Measurements from ENCODE around the gene FARP1. TPM values are rescaled to one million over a fixed set of nuclear protein-coding genes. Genes with fewer than 3 reads are reported as not detected.

Gene FARP1
- total and polyA plus RNA-seq, 2 of the 13 experiments (the other 11 are each of a cell fraction or from before 2014, with no cell fraction given): 70.6 to 126 TPM

DNA sequence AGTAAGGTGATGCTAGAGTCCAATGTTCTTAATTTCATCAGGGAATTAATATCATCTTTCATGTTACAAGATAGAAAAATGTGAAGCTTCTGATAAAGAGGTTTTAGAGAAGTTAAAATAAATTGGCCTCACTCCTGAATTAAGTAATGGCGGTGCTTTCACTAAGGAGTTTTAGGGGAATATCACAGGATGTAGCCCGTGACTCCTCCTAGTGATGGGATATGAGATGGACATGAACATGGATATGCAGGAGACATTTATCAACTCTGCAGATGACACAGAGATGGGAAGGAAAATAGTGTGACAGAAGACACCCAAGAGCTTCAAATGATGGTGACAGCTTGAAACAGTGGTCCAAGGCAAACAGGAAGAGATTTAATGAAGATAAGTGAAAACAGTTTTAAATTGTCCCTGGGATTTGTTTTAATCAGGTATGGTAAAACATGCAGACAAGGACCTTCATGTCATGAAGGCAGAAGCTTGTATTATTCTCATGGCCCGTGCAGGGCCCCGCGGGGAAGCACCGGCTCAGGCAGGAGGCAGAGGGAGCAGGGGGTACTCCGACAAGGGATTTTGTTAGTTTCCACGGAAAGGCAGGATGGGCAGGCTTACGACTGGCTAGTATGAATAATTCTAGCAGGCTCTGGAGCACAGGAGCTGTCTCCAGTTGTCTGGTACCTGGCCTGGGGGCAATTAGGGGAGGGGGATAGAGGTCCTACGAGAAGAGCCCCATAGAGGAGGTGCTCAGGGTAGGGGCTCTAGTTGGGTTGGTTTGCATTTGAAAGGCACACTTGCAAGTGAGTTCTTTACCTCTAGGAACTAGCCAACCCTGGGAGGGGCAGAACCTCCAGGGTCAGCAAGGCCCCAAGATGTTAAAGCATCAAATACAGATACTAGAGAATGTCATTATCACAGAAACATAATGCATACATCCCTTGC, 38.7 kb upstream of the FARP1 start (continued):
- peak; percentile 59 for TF ChIP-seq CTCF (CRISPR knock-in tag; IDR thresholded peaks at IDR 0.05)
- no peak for TF ChIP-seq ZNF879 (CRISPR knock-in tag; IDR thresholded peaks at IDR 0.05)

DNA sequence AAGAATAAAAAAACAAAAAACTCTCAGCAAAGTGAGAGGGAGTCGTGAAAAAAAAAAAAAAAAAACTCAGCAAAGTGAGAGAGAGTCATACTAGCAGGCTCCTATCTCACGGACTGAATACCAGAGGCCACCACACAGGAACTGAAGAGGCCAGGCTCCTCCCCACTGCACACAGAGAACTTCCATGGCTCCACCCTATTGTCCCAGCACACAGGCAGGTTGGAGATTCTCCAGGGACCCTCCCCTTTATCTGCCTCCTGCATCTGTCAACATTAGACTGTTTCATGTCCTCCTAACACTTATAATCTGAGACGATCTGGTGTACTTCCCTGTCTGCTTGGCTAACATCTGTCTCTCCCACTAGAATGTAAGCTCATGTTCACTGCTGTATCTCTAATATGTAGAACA, 37.0 kb upstream of the FARP1 start:
- Histone ChIP-seq H3K4me1 (ENCODE audit: insufficient read depth, low read length) (peaks cover 71% of the 10 kb centered on the region), H3K4me3 (replicated peaks in 1 of 3; ENCODE audit: insufficient read depth in 1 of 3, low read depth in 2 of 3, low read length in 3 of 3) (peak overlapping the region in 1 of 3 experiments; percentile 9; a peak in 2 of 6 replicates), H3K27me3 (ENCODE audit: control insufficient read depth in 1 of 2, insufficient read depth in 2 of 2, low read length in 2 of 2) (no peaks in the 10 kb centered on the region), H3K4me2 (ENCODE audit: low read depth, low read length) (peak overlapping the region; percentile 67), H3K36me3 (replicated peaks in 1 of 2; ENCODE audit: control insufficient read depth in 1 of 2, insufficient read depth in 2 of 2, low read length in 2 of 2) (no peaks in the 10 kb centered on the region), H2AFZ (ENCODE audit: low read length) (no peak overlapping the region), H3K9ac (ENCODE audit: insufficient read depth, low read depth, low read length) (no peak overlapping the region), H4K20me1 (ENCODE audit: insufficient read depth, low read length) (no peaks in the 10 kb centered on the region), H3K27ac (ENCODE audit: extremely low read length, insufficient read depth, low read length) (peak overlapping the region; percentile 33), H3K79me2 (ENCODE audit: insufficient read depth, low read length) (no peaks in the 10 kb centered on the region), H3K9me3 (ENCODE audit: low read length) (no peaks in the 10 kb centered on the region)
- in situ Hi-C loops (cut with HindIII; ENCODE audit: extremely low pct_ligation_motif_present, low pct_unique_long_range_greater_than_20kb): no loop called here
- peak; percentile 99 for ATAC-seq
- CTCF ChIA-PET (ENCODE audit: low intra/inter-chr PET ratio, low total read pairs): no interaction called here
- WGBS (ENCODE audit: low lambda C conversion rate): 1% methylated on average over 3 of the region's 3 CpGs
- peak; percentile 90 for DNase-seq (ENCODE audit: low spot score)
- FAIRE-seq: peak; percentile 74
- intact Hi-C loops (cut with micrococcal nuclease; ENCODE audit: unreplicated experiment): loop anchor here (10.0 kb wide), 1 partner anchor 251 kb away; no protein-coding TSS in a partner anchor
- POLR2A ChIA-PET: no interaction called here
- BruUV-seq (replicated peaks): no TSS peak
- TF ChIP-seq RXRB (CRISPR knock-in tag; IDR thresholded peaks at IDR 0.05; ENCODE audit: borderline replicate concordance): peak; percentile 50; the same call in 1 of the 2 replicates
- no peak for TF ChIP-seq ZNF329 (CRISPR knock-in tag; IDR thresholded peaks at IDR 0.05; ENCODE audit: low read depth)
- TF ChIP-seq, protein P1, sequence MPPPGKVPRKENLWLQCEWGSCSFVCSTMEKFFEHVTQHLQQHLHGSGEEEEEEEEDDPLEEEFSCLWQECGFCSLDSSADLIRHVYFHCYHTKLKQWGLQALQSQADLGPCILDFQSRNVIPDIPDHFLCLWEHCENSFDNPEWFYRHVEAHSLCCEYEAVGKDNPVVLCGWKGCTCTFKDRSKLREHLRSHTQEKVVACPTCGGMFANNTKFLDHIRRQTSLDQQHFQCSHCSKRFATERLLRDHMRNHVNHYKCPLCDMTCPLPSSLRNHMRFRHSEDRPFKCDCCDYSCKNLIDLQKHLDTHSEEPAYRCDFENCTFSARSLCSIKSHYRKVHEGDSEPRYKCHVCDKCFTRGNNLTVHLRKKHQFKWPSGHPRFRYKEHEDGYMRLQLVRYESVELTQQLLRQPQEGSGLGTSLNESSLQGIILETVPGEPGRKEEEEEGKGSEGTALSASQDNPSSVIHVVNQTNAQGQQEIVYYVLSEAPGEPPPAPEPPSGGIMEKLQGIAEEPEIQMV (CRISPR knock-in tag; IDR thresholded peaks at IDR 0.05; ENCODE audit: low read depth): no peak
- TF ChIP-seq, protein P2, sequence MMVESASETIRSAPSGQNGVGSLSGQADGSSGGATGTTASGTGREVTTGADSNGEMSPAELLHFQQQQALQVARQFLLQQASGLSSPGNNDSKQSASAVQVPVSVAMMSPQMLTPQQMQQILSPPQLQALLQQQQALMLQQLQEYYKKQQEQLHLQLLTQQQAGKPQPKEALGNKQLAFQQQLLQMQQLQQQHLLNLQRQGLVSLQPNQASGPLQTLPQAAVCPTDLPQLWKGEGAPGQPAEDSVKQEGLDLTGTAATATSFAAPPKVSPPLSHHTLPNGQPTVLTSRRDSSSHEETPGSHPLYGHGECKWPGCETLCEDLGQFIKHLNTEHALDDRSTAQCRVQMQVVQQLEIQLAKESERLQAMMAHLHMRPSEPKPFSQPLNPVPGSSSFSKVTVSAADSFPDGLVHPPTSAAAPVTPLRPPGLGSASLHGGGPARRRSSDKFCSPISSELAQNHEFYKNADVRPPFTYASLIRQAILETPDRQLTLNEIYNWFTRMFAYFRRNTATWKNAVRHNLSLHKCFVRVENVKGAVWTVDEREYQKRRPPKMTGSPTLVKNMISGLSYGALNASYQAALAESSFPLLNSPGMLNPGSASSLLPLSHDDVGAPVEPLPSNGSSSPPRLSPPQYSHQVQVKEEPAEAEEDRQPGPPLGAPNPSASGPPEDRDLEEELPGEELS (CRISPR knock-in tag; IDR thresholded peaks at IDR 0.05): peak; percentile 33; the same call in 1 of the 2 replicates
- TF ChIP-seq ZNF609 (CRISPR knock-in tag; IDR thresholded peaks at IDR 0.05; ENCODE audit: borderline replicate concordance): peak; percentile 62; the same call in 1 of the 2 replicates
- TF ChIP-seq ZNF446 (CRISPR knock-in tag; IDR thresholded peaks at IDR 0.05): no peak
- peak in 1 of 2 experiments; percentile 39; a peak in 1 of 4 replicates for TF ChIP-seq EP300 (IDR thresholded peaks at IDR 0.05; ENCODE audit: low read depth in 2 of 2, low read length in 2 of 2)
- TF ChIP-seq EP300 (CRISPR knock-in tag; IDR thresholded peaks at IDR 0.05; ENCODE audit: borderline replicate concordance): no peak

All from HepG2 (cell line).